Measurements from ENCODE around the gene ERRFI1.

The ERRFI1 gene

GRCh38 chr1:8003438-8004112, 22.5 kb downstream of the ERRFI1 start:
- no peak for TF ChIP-seq CTCF (conservative IDR thresholded peaks at IDR 0.05; ENCODE audit: low read depth, low read length)

DNA sequence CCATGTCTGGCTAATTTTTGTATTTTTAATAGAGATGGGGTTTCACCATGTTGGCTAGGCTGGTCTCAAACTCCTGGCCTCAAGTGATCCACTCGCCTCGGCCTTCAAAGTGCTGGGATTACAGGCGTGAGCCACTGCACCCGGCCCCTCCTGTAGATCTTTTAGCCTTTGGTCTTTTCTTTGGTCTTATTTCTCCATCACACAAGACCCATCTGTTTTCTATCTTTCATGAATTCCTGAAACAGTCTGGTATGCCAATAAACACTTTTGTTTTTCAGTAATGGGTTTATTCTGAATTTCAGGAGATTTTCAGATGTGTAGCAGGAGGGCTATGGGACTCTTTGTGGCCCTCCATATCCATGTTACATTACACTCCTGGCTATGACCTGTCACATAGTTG, 23.2 kb downstream of the ERRFI1 start:
- TF ChIP-seq CTCF (conservative IDR thresholded peaks at IDR 0.05; ENCODE audit: low read depth, low read length), result no peak
- H3K4me3 ChIP-seq (ENCODE audit: low read length), result no peak overlapping the region
- no peak for DNase-seq (ENCODE audit: low read depth)

More at GRCh38 chr1:8003438-8004112, 22.5 kb downstream of the ERRFI1 start:
- DNase-seq (ENCODE audit: low read depth), result no peak
- H3K4me3 ChIP-seq (ENCODE audit: low read length), result no peak overlapping the region

DNA sequence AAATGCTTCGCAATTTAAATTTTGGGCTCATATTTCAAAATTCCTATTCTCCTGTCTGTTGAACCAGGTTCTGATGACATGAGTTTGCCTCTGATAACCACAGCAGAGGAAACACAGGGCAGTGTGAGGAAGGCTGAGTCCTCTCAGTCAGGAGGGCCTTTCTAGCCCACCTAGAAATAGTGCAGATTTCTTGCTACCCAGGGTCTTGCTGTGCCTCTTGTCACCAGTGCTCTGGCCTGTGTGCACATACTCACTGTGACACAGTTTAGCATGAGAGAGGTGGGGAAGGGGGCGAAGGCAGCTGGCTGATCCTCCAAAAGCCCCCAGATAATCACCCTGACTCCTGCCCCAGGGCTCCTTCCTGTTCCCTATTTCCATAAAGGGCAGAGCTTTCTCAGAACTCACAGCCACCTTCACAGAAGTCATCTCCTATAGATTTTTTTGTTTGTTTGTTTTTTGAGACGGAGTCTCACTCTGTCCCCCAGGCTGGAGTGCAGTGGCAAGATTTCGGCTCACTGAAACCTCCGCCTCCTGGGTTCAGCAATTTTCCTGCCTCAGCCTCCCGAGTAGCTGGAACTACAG, 23.7 kb downstream of the ERRFI1 start:
- no peak overlapping the region for H3K4me3 ChIP-seq (ENCODE audit: low read length)
- TF ChIP-seq CTCF (conservative IDR thresholded peaks at IDR 0.05; ENCODE audit: low read depth, low read length), result no peak
- DNase-seq (ENCODE audit: low read depth), result no peak

DNA sequence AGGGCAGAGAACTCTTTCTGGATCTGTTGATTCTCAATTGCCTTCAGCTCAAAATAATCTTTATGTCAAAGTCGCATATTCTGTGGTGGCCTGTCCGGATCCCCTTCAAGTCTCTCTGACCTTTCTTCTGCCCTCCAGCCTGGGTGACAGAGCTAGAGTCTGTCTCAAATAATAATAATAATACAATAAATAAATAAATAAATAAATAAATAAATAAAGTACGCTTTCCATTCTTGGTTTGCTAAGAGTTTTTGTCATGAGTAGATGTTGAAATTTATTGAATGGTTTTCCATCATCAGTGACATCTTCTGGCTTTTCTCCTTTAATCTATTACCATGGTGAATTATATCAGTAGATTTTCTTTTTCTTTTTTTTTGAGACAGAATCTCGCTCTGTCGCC, 30.7 kb downstream of the ERRFI1 start:
- no peak for TF ChIP-seq CTCF (conservative IDR thresholded peaks at IDR 0.05; ENCODE audit: low read depth, low read length)
- no peak overlapping the region for H3K4me3 ChIP-seq (ENCODE audit: low read length)
- no peak for DNase-seq (ENCODE audit: low read depth)

DNA sequence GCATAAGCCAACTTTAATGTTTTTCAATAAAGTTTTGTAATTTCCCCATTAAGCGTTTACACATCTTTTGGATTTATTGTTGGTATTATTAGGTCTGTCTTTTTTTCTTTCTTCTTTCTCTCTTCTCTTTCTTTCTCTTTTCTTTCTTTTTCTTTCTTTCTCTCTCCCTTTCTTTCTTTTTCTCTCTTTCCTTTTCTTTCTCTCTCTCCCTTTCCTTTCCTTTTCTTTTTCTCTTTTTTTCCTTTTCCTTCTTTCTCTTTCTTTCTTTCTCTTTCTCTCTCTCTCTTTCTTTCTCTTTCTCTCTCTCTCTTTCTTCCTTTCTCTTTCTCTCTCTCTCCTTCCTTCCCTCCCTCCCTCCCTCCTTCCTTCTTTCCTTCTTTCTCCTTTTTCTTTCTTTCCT, 31.3 kb downstream of the ERRFI1 start:
- TF ChIP-seq CTCF (conservative IDR thresholded peaks at IDR 0.05; ENCODE audit: low read depth, low read length), result no peak
- H3K4me3 ChIP-seq (ENCODE audit: low read length), result no peak overlapping the region
- DNase-seq (ENCODE audit: low read depth), result no peak

GRCh38 chr1:7993593-7994479, 32.3 kb downstream of the ERRFI1 start:
- DNase-seq (ENCODE audit: low read depth), result no peak
- TF ChIP-seq CTCF (conservative IDR thresholded peaks at IDR 0.05; ENCODE audit: low read depth, low read length), result no peak
- no peak overlapping the region for H3K4me3 ChIP-seq (ENCODE audit: low read length)

All from retinal pigment epithelial cell (primary cell).